GM06990 (cell line): ENCODE data around the gene C4orf50.
"Not testable (repeated sequence)": the region's sequence is repeated elsewhere in the genome, so short reads cannot be mapped to it uniquely, and the experiment has no call there.

Source experiments
- DNase-seq: peaks from one replicate; pipeline ENCODE4 v3.0.0-alpha.2; 2011; ENCODE audit not compliant: insufficient read length; ENCODE audit errors: extremely low read depth
- H3K27me3 ChIP-seq: replicated peaks from 2 replicates; pipeline ENCODE4 v1.6.0; 2011; ENCODE audit warnings: low read length; ENCODE audit not compliant: control insufficient read depth, insufficient read depth
- H3K36me3 ChIP-seq: 2 replicates; pipeline ENCODE4 v1.5.1; 2011; ENCODE audit warnings: low read length; ENCODE audit not compliant: control insufficient read depth, insufficient read depth
- H3K4me3 ChIP-seq: replicated peaks from 2 replicates; pipeline ENCODE4 v1.5.1; 2011; ENCODE audit warnings: low read depth, mild to moderate bottlenecking, control low read depth, low read length
- TF ChIP-seq, protein P1 (sequence below): IDR thresholded peaks from 2 replicates; pipeline ENCODE4 v1.5.1; 2011; ENCODE audit warnings: low read length, control low read depth, mild to moderate bottlenecking, inconsistent platforms; ENCODE audit not compliant: insufficient read depth, poor library complexity, severe bottlenecking

Gene C4orf50

DNA sequence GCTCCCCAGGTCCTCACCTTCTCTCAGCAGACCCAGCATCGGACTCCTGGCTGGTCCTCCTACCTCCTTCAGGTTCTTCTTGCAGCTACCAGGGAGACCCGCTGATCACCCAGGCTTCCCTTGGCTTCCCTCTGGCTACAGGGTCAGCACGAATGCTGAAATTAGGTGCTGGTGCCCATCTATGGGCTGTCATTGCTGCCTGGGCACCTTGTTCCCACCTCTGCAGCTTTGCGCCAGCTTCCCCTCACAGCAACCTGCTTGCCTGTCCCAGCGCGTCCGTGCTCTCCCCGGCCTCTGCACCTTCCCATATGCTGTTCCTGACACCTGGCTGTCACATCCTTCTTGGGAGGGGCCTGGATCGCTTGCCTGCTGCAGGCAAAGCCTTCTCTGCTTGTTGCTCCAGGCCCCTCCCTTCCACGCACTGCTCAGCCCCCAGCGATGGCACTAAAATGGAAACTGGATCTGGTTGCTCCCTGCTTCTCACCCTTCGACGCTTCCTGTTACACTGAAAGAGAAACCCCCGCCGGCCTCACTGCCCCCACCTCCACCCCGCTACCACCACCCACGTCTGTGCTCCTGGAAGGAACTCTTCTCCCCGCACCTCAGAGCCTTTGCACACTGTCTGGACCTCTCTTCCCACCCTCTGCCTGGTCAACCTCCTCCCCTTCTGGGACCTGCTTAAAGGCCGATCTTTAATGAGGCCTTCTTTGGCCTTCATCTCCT lies 22.2 kb downstream of the C4orf50 start:
- no peaks in the 10 kb centered on the region for H3K36me3 ChIP-seq
- no peak overlapping the region for H3K4me3 ChIP-seq
- DNase-seq, result peak; percentile 24
- TF ChIP-seq, protein P1, sequence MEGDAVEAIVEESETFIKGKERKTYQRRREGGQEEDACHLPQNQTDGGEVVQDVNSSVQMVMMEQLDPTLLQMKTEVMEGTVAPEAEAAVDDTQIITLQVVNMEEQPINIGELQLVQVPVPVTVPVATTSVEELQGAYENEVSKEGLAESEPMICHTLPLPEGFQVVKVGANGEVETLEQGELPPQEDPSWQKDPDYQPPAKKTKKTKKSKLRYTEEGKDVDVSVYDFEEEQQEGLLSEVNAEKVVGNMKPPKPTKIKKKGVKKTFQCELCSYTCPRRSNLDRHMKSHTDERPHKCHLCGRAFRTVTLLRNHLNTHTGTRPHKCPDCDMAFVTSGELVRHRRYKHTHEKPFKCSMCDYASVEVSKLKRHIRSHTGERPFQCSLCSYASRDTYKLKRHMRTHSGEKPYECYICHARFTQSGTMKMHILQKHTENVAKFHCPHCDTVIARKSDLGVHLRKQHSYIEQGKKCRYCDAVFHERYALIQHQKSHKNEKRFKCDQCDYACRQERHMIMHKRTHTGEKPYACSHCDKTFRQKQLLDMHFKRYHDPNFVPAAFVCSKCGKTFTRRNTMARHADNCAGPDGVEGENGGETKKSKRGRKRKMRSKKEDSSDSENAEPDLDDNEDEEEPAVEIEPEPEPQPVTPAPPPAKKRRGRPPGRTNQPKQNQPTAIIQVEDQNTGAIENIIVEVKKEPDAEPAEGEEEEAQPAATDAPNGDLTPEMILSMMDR, result no peak
- no peaks in the 10 kb centered on the region; the same call in none of the 2 replicates for H3K27me3 ChIP-seq

DNA sequence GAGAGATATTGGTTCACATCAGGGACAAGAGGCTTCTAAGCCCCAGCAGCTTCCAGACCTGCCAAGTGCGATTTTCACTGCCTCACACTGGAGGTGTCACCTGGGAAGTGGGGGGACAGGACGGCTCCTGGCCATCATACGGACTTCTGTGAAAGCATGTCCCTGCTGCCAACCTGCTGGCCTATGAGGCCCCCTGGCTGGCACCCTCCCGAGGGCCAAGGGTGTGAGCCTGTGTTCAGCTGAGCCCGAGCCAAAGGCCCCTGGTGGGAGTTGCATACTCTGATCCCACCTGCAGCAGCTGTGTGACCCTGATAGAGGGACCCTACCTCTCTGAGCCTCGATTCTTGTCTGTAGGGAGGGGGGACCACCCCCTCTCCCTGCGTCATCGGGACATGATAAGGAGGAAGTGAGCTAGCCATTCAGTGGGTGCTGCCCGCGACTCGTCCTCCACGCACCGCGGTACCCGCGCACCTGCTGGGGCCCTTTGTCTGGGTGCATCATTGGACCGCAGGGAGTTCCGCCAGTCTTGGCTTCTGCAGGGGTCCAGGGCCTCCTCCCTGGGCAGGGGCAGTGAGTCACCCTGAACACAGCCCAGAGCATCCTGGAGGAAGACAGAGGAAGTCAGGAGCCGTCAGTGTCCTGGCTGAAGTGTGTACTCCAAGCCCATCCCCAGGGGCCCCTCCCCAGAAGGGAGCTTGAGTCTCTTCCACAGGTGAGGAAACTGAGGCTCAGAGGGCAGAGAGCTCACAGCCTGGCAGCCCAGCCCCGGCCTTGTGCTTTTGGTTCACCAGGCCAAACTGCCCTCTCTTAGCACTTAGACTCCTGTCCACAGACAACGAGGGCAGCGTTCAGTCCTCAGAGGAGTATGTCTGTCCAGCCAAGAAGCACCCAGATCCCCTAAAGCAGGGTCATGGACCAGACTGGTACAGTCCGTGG lies 24.1 kb downstream of the C4orf50 start:
- TF ChIP-seq, protein P1, result no peak
- no peak overlapping the region for H3K4me3 ChIP-seq
- no peaks in the 10 kb centered on the region; the same call in 1 of the 2 replicates for H3K27me3 ChIP-seq
- H3K36me3 ChIP-seq, result no peaks in the 10 kb centered on the region
- no peak for DNase-seq

DNA sequence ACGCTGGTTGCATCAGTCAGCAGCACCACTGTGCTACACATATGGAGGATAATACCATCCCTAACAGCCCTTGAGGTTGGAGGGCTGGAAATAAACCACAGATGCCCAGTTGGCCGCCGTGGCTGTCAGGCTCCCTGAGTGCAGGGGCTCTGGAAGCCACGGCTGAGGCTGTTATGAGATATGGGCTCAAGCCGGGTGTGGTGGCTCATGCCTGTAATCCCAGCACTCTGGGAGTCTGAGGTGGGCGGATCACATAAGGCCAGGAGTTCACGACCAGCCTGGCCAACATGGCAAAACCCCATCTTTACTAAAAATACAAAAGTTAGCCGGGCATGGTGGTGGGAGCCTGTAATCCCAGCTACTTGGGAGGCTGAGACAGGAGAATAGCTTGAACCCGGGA lies 24.9 kb downstream of the C4orf50 start:
- not testable (repeated sequence) for H3K36me3 ChIP-seq, DNase-seq, H3K27me3 ChIP-seq, H3K4me3 ChIP-seq

DNA sequence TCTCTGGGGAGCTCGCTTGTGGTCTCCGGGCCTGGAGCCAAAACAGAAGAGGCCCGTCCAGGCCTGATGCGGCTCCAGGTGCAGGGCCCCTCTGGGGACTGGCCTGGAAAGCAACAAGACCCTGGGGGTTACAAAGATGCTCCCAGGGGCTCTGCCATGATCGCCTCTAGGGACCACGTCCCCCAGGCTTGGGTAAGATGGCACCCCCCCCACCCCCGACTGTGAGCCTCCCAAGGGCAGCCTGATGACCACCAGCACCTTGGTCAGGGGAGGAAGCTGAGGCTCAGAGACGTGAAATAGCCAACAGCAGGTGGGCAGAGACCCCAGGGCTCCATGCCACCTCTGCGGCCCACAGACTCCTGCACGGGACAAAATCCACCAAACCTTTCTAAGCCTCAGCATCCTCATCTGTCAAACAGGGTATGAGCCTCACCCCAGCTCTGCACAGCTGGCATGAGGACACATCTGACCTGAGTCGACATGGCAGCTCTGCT lies 25.4 kb downstream of the C4orf50 start:
- H3K27me3 ChIP-seq, result no peaks in the 10 kb centered on the region; the same call in 1 of the 2 replicates

DNA sequence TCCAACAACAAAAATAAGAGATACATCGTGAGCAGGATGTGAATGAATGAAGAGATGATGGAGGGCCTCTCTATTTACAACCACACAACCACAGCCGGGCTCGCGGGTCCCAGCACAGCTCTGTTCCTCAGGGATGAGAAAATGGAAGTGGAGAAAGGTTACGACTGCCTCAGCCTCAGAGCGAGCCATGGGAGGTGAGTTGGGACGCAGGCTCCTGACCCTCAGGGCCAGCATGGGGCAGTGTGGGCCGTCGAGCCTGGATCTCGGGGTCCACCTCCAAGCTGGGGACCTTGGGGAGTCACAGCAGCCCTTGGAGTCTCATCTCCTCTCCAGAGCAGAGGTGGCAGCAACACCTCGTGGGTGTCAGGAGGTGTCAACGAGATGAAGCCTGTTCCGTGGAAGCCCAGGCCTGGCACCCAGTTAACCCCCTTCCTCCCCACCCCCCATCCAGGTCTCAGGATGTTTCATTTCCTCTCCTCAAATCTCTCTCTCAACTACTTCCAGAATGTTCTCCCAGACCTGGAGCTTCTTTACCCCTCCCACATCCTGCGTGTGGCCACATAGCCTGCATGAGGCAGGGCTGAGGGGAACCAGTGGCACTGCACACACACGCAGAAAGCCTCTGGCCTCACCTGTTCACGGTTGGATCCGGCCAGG lies 25.9 kb downstream of the C4orf50 start:
- TF ChIP-seq, protein P1, result no peak
- Histone ChIP-seq H3K27me3 (no peaks in the 10 kb centered on the region; the same call in 1 of the 2 replicates), H3K36me3 (no peaks in the 10 kb centered on the region), H3K4me3 (no peak overlapping the region)
- DNase-seq, result no peak

More for the DNA sequence above, 25.4 kb downstream of the C4orf50 start:
- TF ChIP-seq, protein P1, result no peak
- H3K36me3 ChIP-seq, result no peaks in the 10 kb centered on the region
- no peak for DNase-seq
- H3K4me3 ChIP-seq, result no peak overlapping the region

DNA sequence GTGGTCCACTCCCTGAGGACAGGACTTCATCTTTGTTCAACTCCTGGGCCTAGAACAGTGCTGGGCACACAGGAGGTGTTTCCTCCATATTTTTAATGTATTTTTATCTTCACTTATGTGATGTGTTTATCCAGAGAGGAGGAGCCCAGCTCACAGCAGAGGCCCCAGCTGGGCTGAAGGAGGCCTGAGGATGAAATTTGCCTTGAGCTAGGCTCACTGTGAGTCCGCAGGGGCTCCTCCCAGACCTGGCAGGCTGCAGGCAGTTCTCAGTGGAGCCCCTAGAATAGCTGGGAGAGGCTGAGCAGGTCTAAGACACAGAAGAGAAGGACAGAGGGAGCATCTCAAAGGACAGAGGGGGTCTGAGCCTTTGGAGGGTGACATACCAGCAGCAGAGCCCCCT lies 26.8 kb downstream of the C4orf50 start:
- TF ChIP-seq, protein P1, result no peak
- DNase-seq, result no peak
- no peak overlapping the region for H3K4me3 ChIP-seq
- no peaks in the 10 kb centered on the region; the same call in 1 of the 2 replicates for H3K27me3 ChIP-seq
- H3K36me3 ChIP-seq, result no peaks in the 10 kb centered on the region
